Occipital lobe (tissue), 2 donors: ENCODE data around the gene RNF151. TPM values are rescaled to one million over a fixed set of nuclear protein-coding genes. Genes with fewer than 3 reads are reported as not detected.
"Not testable (repeated sequence)": the region's sequence is repeated elsewhere in the genome, so short reads cannot be mapped to it uniquely, and the experiment has no call there.

Experiments used
- DNase-seq: peaks from one replicate; lab custom pipeline; 2025; lab: John Stamatoyannopoulos, UW
- total RNA-seq: library from RNA; depleted of rRNA; stranded (reverse); fragments of >200 nt; gene quantifications from one replicate; pipeline ENCODE4 v1.2.3, GENCODE V29; 2014

RNF151 gene
- not detected for total RNA-seq

GRCh38 chr16:1966460-1966859 is at the start of gene RNF151:
RNF151 (plus strand) TSS chr16:1966856; CDS start chr16:1966882, 26 bp downstream.
- DNase-seq: no peak

GRCh38 chr16:1917056-1917664 is 49.5 kb upstream of the RNF151 start:
- DNase-seq: no peak

GRCh38 chr16:1917665-1918350 is 48.8 kb upstream of the RNF151 start:
- DNase-seq: no peak

- no peak for DNase-seq
Measured at GRCh38 chr16:1918351-1919326, 48.0 kb upstream of the RNF151 start, which contains the start of gene HS3ST6. HS3ST6 (minus strand) TSS chr16:1918415; CDS start chr16:1918323, 92 bp downstream.

- no peak for DNase-seq
Measured at GRCh38 chr16:1919327-1919998, 47.2 kb upstream of the RNF151 start.

GRCh38 chr16:1920122-1920521 is 46.5 kb upstream of the RNF151 start:
- DNase-seq: not testable (repeated sequence)

GRCh38 chr16:1920727-1921171 is 45.9 kb upstream of the RNF151 start:
- DNase-seq: no peak

GRCh38 chr16:1922357-1922756 is 44.3 kb upstream of the RNF151 start:
- DNase-seq: no peak

GRCh38 chr16:1923299-1924034 is 43.2 kb upstream of the RNF151 start:
- DNase-seq: no peak

GRCh38 chr16:1924095-1924494 is 42.6 kb upstream of the RNF151 start:
- DNase-seq: no peak

GRCh38 chr16:1926271-1926670 is 40.4 kb upstream of the RNF151 start:
- no peak for DNase-seq

GRCh38 chr16:1929105-1929504 is 37.6 kb upstream of the RNF151 start:
- no peak for DNase-seq

GRCh38 chr16:1929578-1930337 is 36.9 kb upstream of the RNF151 start:
- DNase-seq: peak; percentile 68

- no peak for DNase-seq
Measured at GRCh38 chr16:1930338-1930720, 36.3 kb upstream of the RNF151 start.

- DNase-seq: no peak
Measured at GRCh38 chr16:1932050-1933028, 34.3 kb upstream of the RNF151 start.

GRCh38 chr16:1933097-1933661 is 33.5 kb upstream of the RNF151 start:
- no peak for DNase-seq

- DNase-seq: no peak
Measured at GRCh38 chr16:1936945-1937479, 29.6 kb upstream of the RNF151 start.

- DNase-seq: no peak
Measured at GRCh38 chr16:1938316-1938715, 28.3 kb upstream of the RNF151 start.
